ENCODE measurements around the gene AUTS2.

Gene AUTS2

GRCh38 chr7:70044981-70045380 is 446.7 kb downstream of the AUTS2 start:
- Histone ChIP-seq H3K4me3 (ENCODE audit: low read depth, low read length, poor library complexity, severe bottlenecking) (no peak overlapping the region), H3K27ac (ENCODE audit: low read depth, low read length, poor library complexity, severe bottlenecking) (no peak overlapping the region), H3K4me1 (ENCODE audit: insufficient read depth, low read length, severe bottlenecking) (peaks cover 17% of the 10 kb centered on the region), H3K9me3 (ENCODE audit: low read length) (no peaks in the 10 kb centered on the region), H4K20me1 (ENCODE audit: insufficient read depth, low read length) (no peaks in the 10 kb centered on the region), H2AFZ (ENCODE audit: low read length) (no peak overlapping the region), H3K27me3 (ENCODE audit: insufficient read depth, low read length) (no peaks in the 10 kb centered on the region), H3F3A (ENCODE audit: insufficient read depth, low read length) (no peaks in the 10 kb centered on the region), H3K4me2 (ENCODE audit: low read length) (no peak overlapping the region), H3K79me2 (ENCODE audit: insufficient read depth, low read length) (peaks cover 18% of the 10 kb centered on the region), H3K36me3 (ENCODE audit: insufficient read depth, low read length) (no peaks in the 10 kb centered on the region), H3K9me2 (ENCODE audit: low read depth, low read length) (no peaks in the 10 kb centered on the region), H3K9ac (ENCODE audit: low read length) (no peak overlapping the region)
- TF ChIP-seq EZH2 (IDR thresholded peaks at IDR 0.05; ENCODE audit: borderline replicate concordance, low read length), result no peak
- TF ChIP-seq CTCF (IDR thresholded peaks at IDR 0.05; ENCODE audit: low read length), result no peak

GRCh38 chr7:70047384-70047783 is 449.1 kb downstream of the AUTS2 start:
- no peaks in the 10 kb centered on the region for H3K36me3 ChIP-seq (ENCODE audit: insufficient read depth, low read length)
- H3F3A ChIP-seq (ENCODE audit: insufficient read depth, low read length), result no peaks in the 10 kb centered on the region
- H3K9me2 ChIP-seq (ENCODE audit: low read depth, low read length), result no peaks in the 10 kb centered on the region
- peaks cover 9% of the 10 kb centered on the region; the same call in 1 of the 2 replicates for H3K79me2 ChIP-seq (ENCODE audit: insufficient read depth, low read length)
- H3K27ac ChIP-seq (ENCODE audit: low read depth, low read length, poor library complexity, severe bottlenecking), result no peak overlapping the region
- H3K9ac ChIP-seq (ENCODE audit: low read length), result no peak overlapping the region
- no peaks in the 10 kb centered on the region for H3K27me3 ChIP-seq (ENCODE audit: insufficient read depth, low read length)
- no peak for TF ChIP-seq CTCF (IDR thresholded peaks at IDR 0.05; ENCODE audit: low read length)
- no peak for TF ChIP-seq EZH2 (IDR thresholded peaks at IDR 0.05; ENCODE audit: borderline replicate concordance, low read length)
- no peak overlapping the region for H3K4me2 ChIP-seq (ENCODE audit: low read length)
- no peak overlapping the region for H3K4me3 ChIP-seq (ENCODE audit: low read depth, low read length, poor library complexity, severe bottlenecking)
- no peaks in the 10 kb centered on the region for H4K20me1 ChIP-seq (ENCODE audit: insufficient read depth, low read length)
- no peak overlapping the region for H2AFZ ChIP-seq (ENCODE audit: low read length)
- no peaks in the 10 kb centered on the region for H3K9me3 ChIP-seq (ENCODE audit: low read length)
- peaks cover 14% of the 10 kb centered on the region for H3K4me1 ChIP-seq (ENCODE audit: insufficient read depth, low read length, severe bottlenecking)

GRCh38 chr7:70047891-70048448 is 449.7 kb downstream of the AUTS2 start:
- Histone ChIP-seq H2AFZ (ENCODE audit: low read length) (no peak overlapping the region), H3K27ac (ENCODE audit: low read depth, low read length, poor library complexity, severe bottlenecking) (no peak overlapping the region)
- TF ChIP-seq EZH2 (IDR thresholded peaks at IDR 0.05; ENCODE audit: borderline replicate concordance, low read length) (no peak), CTCF (IDR thresholded peaks at IDR 0.05; ENCODE audit: low read length) (no peak)

More at GRCh38 chr7:70047891-70048448, 449.7 kb downstream of the AUTS2 start:
- Histone ChIP-seq H3K9ac (ENCODE audit: low read length) (no peak overlapping the region), H3K4me3 (ENCODE audit: low read depth, low read length, poor library complexity, severe bottlenecking) (no peak overlapping the region), H4K20me1 (ENCODE audit: insufficient read depth, low read length) (no peaks in the 10 kb centered on the region), H3K4me2 (ENCODE audit: low read length) (no peak overlapping the region), H3K9me3 (ENCODE audit: low read length) (no peaks in the 10 kb centered on the region), H3K79me2 (ENCODE audit: insufficient read depth, low read length) (peaks cover 9% of the 10 kb centered on the region; the same call in 1 of the 2 replicates), H3K9me2 (ENCODE audit: low read depth, low read length) (no peaks in the 10 kb centered on the region), H3K27me3 (ENCODE audit: insufficient read depth, low read length) (no peaks in the 10 kb centered on the region), H3K4me1 (ENCODE audit: insufficient read depth, low read length, severe bottlenecking) (peaks cover 10% of the 10 kb centered on the region), H3K36me3 (ENCODE audit: insufficient read depth, low read length) (no peaks in the 10 kb centered on the region), H3F3A (ENCODE audit: insufficient read depth, low read length) (no peaks in the 10 kb centered on the region)

Measured in OCI-LY1 (cell line).